RCC 7860 (cell line): ENCODE measurements around the gene OASL.
A peak's percentile ranks its signal among the peaks of the same experiment; 100 is the strongest.

Experiments used
- DNase-seq: peaks from one replicate; pipeline ENCODE4 v3.0.0-alpha.2; 2015; ENCODE audit warnings: low spot score
- FAIRE-seq: peaks from 2 replicates; lab custom pipeline; 2012; peaks lifted over from hg19 to GRCh38; lab: Jason Lieb, UNC

The OASL gene

GRCh38 chr12:120971299-120972180 is 67.5 kb downstream of the OASL start:
- FAIRE-seq (peak; percentile 75), DNase-seq (peak; percentile 49)

- DNase-seq (no peak), FAIRE-seq (no peak)
Measured at GRCh38 chr12:120970310-120970709, 68.7 kb downstream of the OASL start.
